GM19193 (cell line): ENCODE measurements around the gene TNNT1.

Source experiments
- POLR2A ChIP-seq: IDR thresholded peaks from 4 replicates; pipeline ENCODE4 v1.6.1; 2011; ENCODE audit not compliant: insufficient read depth, insufficient read length; ENCODE audit errors: extremely low read depth

The TNNT1 gene

GRCh38 chr19:55131421-55131820 lies 17.6 kb downstream of the TNNT1 start:
- TF ChIP-seq POLR2A = no peak

DNA sequence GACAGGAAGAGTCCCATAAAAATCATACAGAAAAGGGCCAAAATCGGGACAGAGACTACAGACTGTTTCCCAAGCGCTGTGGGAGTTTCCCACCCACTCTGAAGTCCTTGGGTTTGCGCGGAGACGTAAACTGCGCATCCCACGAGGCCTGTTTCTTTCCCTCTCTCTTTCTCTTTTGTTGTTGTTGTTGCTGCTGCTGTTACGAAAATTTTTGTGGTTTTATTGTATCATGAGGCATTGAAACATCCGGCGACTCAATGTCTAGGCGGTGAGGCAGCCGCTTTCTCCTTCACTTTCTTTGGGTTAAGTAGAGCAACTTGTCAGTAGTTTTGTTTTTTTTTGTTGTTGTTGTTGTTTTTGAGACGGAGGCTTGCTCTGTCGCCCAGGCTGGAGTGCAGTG lies 30.0 kb downstream of the TNNT1 start:
- no peak for TF ChIP-seq POLR2A

GRCh38 chr19:55118401-55118991 lies 30.5 kb downstream of the TNNT1 start:
- no peak for TF ChIP-seq POLR2A

- TF ChIP-seq POLR2A = peak; percentile 71
These were observed 31.2 kb downstream of the TNNT1 start for GRCh38 chr19:55117663-55118391.

DNA sequence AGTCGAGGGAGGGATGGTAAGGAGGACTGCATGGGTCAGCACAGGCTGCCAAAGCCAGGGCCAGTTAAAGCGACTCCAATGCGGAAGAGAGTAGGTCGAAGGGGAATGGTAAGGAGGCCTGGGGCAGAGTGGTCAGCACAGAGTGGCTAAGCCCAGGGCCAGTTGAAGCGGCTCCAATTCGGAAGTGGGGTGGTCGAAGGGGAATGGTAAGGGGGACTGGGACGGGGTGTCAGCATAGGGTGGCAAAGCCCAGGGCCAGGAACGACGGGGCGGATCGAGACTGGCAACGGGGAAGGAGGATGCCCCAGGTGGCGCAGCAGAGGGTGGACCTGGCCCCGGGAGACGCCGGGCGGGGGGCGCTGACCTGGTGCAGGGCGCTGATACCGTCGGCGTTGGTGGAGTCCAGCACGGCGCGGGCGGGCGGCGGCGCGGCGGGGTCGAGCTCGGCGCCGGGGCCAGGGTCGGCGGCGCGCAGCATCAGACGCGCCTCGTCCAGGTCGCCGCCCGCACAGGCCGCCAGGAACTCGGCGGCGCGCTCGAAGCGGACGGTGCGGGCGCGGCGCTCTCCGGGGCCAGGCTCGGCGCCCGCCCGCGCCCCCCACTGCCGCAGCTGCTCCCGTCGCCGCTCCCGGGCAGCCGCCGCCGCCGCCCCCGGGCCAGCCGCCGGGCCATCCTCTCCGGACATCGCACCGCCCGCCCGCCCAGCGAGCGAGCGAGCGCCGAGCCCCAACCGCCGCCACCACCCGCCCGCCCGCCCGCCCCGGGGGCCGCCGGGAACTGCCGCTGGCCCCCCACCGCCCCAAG lies 31.9 kb downstream of the TNNT1 start, which contains the start of gene PPP1R12C:
TSS of gene PPP1R12C (minus strand) at position 779 of the 804 bp plus-strand sequence. CDS start at position 685, 94 bp downstream.
- TF ChIP-seq POLR2A = no peak

GRCh38 chr19:55116232-55116858 lies 32.7 kb downstream of the TNNT1 start:
- TF ChIP-seq POLR2A = no peak

GRCh38 chr19:55115446-55116065 lies 33.5 kb downstream of the TNNT1 start:
- no peak for TF ChIP-seq POLR2A

- no peak for TF ChIP-seq POLR2A
These were observed 34.4 kb downstream of the TNNT1 start for GRCh38 chr19:55114566-55115145.

DNA sequence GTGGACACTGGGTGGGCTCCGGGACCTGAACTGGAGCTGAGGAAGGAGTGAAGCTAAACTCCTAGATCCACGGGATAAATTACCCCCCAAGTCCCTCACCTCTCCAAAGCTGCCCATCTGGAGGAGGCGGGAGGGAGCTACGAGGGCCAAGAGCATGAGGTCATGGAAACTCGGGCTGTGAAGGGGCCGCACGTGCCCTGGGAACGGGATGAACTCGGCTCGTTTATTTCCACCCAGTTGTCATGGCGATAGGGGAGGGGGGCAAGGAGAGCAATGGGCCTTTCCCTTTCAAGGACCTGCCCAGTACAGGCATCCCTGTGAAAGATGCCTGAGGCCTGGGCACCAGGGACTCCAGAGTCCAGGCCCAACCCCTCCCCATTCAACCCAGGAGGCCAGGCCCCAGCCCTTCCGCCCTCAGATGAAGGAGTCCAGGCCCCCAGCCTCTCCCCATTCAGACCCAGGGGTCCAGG lies 35.4 kb downstream of the TNNT1 start:
- no peak for TF ChIP-seq POLR2A

- TF ChIP-seq POLR2A = no peak
These were observed 36.0 kb downstream of the TNNT1 start for GRCh38 chr19:55112777-55113569.

- no peak for TF ChIP-seq POLR2A
These were observed 36.7 kb downstream of the TNNT1 start for GRCh38 chr19:55112246-55112776.

GRCh38 chr19:55111238-55111831 lies 37.7 kb downstream of the TNNT1 start:
- no peak for TF ChIP-seq POLR2A
